ENCODE data around the gene WDR17.

The WDR17 gene

DNA sequence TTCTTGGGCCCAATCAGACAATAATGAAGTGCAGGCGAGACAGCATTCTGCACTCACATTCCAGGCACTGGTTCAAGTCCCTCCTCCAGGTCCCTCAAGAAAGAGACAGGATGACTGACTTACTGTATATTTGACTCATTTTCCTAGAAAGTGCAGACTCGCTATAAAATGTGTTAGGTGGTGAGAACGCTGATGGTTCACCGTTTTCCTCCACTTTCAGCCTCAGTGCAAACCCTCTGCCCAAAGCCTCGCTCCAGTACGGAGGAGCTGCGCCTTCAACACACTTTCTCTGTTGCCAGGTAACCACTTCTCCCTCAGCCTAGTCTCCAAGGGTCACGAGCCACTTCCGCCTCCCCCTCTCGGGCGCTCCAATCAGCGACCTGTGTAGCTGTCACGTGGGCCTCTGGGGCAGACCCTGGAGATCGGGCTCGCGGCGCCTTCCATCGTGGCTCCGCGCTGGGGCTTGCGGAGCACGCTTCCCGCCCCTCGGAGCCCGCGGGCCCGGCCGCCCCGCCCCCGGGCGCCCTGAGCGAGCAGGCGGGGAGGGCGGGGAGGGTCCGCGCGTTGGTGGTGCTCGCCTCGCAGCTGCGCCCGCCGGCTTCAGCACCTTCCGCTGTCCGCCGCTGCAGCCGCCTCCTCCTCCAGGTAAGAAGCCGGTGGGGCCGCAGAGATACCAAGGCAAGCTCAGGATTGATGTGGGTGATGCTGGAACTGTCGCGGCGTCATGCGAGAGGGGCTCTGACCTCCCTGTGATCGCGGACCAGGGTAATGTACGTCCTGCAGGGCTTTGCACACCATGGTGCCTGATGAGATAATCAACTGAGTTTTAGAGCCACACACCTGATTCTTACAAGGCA lies at the start of gene WDR17:
WDR17 (plus strand) TSS at position 407 of the 857 bp plus-strand sequence. CDS start 45,740 bp downstream, outside the sequence.
- DNase-seq, result peak; percentile 57

DNA sequence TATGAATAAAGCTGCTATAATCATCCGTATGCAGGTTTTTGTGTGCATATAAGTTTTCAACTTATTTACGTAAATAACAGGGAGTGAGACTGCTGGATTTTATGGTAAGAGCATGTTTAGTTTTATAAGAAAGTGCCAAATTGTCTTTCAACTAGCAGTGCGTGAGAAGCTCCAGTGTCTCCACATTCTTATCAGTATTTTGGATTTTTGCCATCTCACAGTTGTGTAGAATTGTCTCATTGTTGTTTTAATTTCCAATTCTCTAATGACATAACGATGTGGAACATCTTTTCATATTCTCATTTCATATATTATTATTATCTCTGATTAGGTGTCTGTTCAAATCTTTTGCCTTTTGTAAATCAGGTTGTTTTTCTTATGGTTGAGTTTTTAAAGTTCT lies 49.0 kb upstream of the WDR17 start:
- no peak for DNase-seq

DNA sequence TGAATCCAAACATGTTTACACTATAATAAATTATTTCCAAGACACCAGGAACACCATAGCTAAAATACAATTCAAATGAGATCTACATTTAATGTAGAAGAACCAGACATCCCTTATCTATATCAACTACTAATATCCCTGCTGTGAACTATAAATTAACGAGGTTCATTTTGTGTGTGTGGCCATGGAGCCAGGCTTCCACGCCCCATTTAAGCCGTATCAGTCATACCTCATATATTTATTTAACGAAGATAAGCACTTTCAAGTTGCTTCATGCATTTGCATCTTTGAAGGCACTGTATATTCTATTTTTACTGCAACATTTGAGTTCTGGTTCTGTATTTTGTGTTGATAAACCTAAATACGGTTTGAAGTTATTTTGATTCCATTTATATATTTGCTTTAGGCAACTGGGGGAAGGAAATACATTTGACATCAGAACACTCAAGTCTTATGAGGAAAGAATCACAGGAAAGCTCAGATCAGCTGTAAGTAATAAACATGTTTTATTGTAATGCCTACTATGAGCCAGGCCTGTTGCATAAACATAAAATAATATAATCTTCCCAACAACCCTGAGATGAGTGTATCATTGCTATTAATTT lies 45.1 kb upstream of the WDR17 start:
- DNase-seq, result no peak

DNA sequence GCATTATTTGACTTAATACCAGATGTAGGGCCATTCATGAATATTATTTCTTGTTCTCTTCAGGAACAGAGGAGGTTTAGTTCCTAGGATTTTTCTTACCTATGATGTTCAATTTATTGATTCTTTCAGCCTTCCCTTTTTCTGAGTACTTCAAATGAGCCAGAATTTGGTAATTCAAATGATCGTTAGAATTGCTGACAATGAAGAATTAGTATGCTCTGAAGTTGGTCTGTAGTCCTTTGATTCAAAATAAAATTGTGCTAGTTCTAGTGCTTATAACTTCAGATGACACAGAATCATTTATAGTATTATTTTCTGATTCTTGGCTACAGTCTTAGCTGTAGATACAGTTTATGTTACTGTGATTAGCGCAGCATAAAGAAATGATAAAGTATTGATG lies 35.2 kb upstream of the WDR17 start:
- no peak for DNase-seq

DNA sequence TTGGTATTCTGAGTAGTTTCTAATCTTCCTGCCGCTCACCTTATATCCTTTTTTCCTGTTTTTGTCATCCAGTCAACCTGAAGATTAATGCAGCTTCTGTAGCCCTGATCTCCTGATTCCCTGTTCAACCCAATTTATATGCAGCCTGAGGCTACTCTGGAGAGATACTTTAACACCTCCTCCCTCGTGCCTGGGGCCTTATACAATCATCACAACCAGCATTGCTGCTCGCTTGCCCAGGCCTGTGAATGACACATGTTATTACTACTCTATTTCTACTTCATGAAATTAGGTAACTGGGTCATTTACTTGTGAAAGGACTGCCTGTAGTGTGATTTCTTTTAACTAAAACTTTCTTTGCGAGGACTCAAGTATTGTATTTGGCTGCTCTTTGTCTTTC lies 33.7 kb upstream of the WDR17 start:
- no peak for DNase-seq

DNA sequence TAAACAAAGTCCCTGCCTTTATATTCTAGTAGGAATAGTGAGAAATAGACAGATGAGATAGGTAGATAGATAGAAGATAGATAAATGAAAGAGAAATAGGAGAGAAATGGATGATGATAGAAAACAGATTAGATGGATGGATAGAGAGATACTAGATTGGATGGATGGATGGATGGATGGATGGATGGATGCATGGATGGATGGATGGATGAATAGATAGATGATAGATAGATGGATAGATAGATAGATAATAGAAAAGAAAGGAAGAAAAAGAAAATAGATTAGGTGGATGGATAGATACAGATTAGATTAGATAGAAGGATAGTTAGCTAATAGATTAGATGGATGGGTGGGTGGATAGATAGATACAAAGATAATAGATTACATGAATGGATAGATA lies 33.2 kb upstream of the WDR17 start:
- DNase-seq, result no peak

DNA sequence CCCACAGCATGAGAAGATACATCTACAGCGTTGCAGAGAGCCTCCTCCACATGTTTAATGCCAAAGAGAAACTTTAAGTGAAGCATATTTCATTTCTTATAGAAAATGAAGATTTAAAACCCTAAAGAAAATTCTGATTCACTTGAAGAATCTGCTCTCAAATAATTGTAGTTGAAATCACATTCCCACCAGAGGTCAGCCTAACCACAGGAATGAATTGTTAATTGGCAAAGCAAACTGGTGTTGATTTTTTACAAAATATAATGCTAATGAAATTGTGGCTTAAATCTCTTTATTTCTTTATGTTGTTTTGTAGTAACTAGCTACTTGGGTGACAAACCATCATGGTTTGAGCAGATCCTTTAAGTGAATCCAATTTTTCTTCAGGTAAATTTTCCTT lies 31.1 kb upstream of the WDR17 start:
- DNase-seq, result no peak

DNA sequence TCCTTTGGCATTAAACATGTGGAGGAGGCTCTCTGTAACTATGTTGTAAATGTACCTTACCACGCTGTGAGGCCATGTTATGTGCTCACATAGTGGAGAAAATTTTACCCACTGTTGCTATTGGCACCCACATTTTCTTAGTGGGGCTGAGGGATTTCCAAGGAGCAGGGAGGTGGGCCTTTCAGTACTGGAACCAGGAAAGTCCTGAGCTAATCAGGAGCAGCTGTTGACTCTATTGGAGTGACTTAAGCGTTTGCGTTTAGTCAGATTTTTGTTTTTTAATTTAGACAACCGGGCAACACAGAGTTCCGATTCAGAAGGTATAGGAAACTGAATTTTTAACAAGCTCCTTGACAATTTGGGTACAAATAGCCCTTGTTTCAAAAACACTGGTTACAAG lies 30.7 kb upstream of the WDR17 start:
- DNase-seq, result no peak

DNA sequence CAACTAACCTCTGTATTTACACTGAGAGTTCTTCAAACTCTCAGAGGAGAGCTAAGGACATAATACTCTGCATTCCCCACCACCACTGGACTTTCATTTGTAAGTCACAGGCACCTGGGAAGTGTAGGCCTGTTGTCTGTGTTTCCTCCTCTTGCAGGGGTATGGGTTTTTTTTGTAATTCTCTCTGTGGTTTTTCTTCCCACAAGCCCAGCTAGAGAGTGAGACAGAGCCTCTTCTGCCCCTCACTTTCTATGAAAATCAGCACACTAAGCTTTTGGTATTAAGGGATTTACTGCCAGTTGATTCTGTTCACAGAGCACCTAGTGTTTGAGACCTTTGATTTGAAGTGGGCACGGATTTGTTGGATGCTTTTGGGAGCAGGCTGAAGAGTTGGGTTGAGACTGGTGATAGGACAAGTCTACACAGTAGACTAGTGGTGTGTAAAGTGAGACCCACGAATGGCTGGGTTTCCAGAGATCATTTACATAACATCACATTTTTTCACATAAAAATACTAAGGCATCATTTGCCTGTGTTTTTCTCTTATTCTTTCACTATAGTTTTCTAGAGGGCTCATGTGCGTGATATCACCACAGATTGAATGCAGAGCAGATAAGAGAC lies 28.9 kb upstream of the WDR17 start:
- DNase-seq, result no peak

DNA sequence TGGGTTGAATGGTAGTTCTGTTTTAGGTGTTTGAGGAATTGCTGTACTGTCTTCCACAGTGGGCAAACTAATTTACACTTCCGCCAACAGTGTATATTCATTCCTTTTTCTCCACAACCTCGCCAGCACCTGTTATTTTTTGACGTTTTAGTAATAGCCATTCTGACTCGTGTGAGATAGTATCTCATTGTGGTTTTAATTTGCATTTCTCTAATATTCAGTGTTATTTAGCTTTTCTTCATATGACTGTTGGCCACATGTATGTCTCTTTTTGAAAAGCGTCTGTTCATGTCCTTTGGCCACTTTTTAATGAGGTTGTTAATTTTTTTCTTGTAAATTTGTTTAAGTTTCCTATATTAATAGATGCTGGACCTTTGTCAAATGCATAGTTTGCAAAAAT lies 26.9 kb upstream of the WDR17 start:
- DNase-seq, result no peak

DNA sequence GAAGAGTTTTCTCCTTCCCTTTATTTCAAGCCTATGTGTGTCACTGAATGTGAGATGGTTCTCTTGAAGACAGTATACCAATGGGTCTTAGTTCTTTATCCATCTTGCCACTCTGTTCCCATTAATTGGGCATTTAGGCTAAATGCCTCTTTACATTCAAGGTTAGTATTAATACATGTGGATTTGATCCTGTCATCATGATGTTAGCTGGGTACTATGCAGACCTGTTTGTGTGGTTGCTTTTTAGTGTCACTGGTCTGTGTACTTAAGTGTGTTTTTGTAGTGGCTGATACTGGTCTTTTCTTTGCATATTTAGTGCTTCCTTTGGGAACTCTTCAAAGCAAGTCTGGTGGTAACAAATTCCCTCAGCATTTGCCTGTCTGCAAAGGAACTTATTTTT lies 23.4 kb upstream of the WDR17 start:
- DNase-seq, result no peak

DNA sequence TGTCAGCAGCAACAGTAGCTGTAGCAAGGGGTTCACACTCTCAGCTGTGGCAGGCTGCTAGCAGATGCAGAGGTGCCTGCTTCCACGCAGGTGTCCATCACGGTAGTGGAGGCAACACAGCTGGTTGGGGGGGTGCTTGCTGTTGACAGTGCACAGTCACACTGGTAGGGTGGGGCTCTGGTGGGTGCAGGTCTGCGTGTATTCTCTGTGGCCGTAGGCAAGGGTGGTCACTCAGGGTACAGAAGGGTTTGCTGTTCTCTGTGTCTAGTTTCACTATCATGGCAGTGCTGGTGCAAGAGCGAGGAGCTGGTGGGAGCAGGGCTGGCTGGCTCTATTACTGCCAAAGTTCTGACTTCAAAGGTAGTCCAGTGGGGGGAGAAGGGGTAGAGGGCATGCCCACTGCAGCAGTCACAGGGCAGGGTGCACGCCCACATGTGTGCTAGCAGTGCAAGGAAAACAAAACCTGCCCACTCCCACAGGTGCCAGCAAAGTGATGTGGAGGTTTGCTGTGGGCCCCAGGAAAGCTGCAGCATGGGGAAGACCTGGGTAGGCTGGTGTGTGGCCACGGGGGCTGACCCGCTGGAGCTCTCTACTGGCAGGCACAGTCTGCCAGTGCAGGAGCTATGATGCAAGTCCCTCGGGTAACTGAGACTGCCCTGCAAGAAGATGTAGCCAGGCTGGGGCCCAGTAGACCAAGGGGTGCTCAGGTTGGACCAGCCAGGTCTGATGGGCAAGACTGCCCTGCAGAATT lies 21.6 kb upstream of the WDR17 start:
- DNase-seq, result no peak

DNA sequence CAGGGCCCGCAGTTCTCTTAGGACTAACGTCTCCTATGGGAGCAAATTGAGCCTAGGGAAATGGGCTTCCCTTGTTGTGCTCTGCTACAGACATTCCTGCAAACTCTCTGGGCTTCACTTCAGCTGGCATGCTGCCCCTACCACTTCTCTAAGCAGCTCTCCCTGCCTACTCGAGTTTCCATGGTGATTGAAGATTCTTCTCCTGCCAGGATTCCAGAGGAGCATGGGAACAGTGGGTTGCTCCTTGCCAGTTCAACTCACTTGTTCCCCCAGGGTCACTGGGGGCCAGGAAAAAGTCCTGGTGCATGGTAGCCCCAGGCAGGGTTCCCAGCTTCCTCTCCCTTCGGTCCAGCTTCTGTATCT lies 21.1 kb upstream of the WDR17 start:
- DNase-seq, result no peak

DNA sequence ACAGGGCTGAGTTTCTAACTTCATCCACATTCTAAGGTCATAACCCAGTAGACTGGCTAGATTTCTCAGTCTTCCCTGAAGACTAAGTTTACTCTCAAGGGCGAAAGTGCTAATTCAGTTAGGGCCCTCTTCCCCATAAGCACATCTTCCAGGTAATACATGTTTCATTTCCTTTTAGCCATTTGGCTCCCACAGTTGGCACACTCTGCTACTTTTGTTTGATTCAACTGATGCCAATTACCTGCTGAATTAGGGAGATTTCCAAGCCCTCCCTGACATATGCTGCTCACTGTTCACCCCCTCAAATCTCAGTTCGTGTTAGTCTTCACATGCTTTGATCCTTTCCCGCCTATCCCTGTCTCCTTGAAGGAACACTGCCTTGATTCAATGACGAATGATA lies 17.0 kb upstream of the WDR17 start:
- no peak for DNase-seq

DNA sequence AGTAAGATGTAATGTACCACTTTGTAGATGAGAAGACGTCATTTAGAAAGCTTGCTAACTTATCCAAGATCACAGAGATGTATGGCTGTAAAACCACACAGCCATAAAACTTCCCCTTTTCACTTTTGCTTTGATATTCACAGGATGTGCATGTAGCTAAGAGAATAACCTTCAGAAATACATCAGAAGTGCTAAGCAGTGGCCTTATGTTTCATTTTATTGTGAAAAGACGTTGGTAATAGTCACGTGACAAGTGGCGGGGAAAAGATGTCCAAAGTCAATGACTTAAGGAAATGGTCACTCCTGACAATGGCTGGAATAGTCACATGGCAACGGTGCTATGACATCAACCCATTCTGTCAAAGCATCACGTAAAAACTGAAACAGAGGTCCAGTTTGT lies 12.9 kb upstream of the WDR17 start:
- peak; percentile 6 for DNase-seq

DNA sequence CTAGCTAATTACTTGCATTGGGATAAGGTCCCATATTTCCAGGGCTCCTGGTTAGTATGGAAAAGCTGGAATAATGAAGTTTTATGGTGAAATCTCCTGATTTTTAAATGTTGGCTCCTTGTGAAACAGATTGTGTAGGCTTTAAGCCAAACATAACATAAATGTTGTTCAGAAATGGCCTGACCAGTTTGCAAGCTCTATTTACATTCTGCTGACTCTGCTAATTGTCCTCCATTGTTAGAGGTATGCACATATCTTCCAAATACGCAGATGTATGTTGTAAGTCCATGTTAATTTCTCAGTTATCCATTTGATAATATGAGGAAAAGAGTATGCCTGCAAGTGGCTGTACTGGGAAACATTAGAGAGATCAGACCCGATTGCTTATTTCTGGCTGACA lies 11.9 kb upstream of the WDR17 start:
- no peak for DNase-seq

DNA sequence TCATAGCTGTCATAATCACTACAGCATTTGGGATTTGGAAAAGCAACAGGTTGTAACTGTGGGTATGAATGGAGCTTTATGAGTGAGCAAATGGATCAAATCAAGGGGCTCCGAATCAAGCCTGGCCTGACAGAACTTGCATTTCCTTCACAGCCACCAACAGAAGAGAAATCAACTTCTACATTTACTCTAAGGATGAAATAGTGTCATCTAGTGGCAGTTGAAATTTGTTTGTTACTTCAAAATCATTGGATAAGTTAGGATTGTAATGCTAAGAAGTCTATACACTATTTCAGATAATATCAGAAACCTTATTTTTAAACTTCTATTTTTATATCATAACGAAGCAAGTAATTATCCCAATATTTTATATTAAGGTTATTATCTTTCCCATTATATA lies 10.7 kb upstream of the WDR17 start:
- DNase-seq, result no peak

DNA sequence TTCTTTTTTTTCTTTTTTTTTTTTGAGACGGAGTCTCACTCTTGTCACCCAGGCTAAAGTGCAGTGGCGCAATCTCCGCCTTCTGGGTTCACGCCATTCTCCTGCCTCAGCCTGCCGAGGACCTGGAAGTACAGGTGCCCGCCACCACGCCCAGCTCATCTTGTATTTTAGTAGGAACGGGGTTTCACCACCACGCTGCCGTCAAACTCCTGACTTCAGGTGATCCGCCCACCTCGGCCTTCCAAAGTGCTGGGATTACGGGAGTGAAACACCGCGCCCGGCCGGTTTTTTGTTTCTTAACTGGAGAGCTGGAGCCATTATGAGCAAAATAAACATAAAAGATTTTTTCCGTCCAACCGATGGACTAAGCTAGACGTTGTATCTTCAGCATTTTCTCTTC lies 1.9 kb upstream of the WDR17 start:
- DNase-seq, result no peak

DNA sequence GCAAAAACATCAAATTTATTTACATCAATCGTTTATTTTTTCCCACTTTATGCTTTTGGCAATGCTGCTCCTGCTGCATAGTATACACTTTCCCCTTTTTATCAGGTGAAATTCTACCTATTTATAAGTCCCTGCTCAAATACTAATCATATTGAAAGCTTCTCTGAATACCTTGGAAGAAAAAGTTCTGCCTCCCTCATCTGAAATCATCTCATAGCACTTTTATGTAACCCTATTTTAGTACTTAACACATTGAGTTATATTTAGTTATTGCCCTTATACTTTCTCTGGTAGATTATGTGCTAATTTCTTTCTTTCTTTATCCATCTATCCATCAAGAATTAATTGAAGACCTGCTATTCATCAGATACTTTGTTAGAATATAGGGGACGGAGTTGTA lies 1.1 kb upstream of the WDR17 start:
- no peak for DNase-seq

DNA sequence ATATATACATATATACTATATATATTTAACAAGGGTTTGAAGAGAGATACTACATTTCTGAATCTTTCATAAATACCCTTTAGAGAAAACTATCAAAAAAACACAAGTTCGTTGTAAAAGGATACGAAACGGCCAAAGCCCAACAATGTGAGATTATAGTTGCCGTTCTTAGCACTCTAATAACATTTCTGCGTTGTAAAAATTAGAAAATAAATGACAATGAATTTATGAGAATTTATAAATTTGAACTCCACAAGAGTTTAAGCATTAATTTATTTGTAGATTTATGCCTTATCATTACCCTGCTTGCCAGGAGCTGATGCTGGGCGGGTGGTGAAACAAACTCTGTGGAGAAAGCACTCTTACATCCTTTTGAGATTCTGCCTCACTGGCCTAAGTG lies 1.1 kb downstream of the WDR17 start:
- DNase-seq, result no peak

DNA sequence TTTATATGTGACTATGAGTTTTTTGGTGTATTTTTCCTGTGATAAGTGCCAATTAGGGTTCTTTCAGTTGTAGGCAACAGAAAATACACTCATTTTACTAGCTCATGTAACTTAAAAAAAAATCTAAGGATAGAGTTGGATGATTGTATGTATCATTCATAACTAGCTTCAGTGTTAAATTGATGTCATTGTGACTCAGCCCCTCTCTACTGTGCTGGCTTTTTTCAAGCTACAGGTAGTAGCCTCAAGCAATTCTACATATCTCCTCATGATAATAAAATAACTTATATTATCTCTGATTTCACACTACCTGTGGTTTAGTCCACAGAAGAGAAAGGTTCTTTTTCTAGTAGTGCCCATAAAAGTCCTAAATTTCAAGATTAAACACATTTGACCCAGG lies 11.9 kb downstream of the WDR17 start:
- DNase-seq, result no peak

DNA sequence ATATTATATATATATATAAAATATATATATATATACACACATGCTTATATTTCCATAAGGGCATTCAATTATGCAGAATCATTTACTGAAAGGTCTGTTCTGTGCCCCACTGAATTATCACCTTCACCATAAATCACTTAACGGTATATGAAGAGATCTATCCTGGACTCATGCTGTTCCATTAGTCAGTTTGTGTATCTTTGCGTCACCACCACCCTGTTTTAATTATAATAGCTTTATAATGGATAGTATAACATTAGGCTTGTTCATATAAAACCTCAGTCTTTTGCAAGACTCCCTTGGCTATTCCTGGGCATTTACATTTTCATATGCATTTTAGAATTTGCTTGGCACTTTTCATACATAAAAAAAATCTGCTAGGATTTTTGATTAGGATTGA lies 19.1 kb downstream of the WDR17 start:
- no peak for DNase-seq

DNA sequence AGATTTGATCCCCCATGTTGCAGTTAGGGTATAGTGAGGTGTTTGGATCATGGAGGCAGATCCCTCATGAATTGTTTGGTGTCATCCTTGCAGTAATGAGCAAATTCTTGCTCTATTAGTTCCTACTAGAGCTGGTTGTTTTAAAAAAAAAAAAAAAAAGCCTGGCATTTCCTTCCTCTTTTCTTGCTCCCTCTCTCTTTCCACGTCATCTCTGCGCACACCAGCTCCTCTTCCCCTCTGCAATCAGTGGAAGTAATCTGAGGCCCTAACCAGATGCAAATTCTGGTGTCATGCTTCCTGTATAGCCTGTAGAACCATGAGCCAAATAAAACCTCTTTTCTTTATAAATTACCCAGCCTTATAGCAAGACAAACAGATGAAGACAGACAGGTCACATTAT lies 24.5 kb downstream of the WDR17 start:
- no peak for DNase-seq

DNA sequence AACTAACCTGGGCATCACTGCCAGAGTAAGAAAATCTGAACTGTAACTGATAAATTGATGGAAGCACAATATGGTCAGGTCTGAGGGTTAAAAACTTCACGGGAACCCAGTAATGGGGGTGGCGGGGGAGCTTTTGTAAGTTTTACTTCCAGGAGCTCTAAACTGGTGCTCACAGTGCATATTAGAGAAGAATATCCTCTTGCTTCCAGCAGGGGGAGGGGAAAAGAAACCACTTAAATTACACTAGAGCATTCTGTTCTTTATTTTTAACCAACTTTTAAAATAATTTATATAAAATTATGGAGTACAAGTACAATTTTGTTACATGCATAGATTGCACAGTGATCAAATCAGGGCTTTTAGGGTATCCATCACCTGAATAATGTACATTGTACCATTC lies 33.7 kb downstream of the WDR17 start:
- DNase-seq, result no peak

All from GDM1 (cell line).